GM18505 (cell line): ENCODE results near the gene MPLKIP.
"Not testable (repeated sequence)": the region's sequence is repeated elsewhere in the genome, so short reads cannot be mapped to it uniquely, and the experiment has no call there.

Experiments used
- ATAC-seq: cut with Tn5 transposase; IDR thresholded peaks from one replicate; pipeline ENCODE4 v1.9.1; 2021; ENCODE audit not compliant: unreplicated experiment
- POLR2A ChIP-seq: IDR thresholded peaks from 4 replicates; pipeline ENCODE4 v1.6.1; 2011; ENCODE audit warnings: borderline replicate concordance; ENCODE audit not compliant: insufficient read depth, insufficient read length; ENCODE audit errors: extremely low read depth

MPLKIP gene

DNA sequence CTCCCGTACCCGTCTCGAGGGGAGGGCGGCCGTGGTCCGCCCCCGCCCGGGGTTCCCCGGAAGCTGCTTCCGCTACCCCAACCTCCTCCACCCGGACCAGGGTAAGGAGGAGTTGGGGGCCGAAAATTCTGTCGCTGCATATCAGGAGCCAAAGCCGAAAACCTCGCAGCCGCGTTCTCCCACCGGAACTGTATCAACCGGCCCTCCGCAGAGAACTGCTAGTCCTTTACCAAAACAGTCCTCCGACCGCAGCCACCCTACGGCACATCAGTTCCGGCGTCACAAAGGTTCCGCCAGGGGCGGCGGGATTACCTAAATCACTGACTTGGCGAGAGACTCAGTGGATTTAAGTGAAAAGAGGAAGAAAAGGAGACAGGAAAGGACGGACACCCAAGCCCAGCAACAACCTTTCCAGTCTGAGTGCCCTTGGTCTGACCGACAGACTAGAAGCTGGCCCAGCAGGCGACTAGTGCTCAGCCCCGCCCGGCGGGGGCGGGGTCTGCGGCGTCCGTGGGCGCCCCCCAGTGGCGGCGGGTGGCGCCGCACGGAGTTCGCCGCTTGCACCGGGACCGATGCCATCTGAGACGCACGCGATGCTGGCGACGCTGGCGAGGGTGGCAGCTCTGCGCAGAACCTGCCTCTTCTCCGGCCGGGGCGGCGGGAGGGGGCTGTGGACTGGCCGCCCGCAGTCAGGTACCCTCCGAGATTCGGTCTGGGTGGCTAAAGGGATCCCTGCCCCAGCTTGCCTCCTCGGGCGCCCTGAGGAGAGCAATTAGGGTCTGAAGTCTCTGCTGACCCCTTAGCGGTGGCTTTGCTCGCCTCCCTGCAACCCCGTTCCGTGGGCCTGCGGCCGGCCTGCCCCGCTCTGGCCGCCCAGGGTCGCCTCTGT, at the start of gene MPLKIP, which contains the start of gene SUGCT:
TSS of gene MPLKIP (minus strand) at position 195 of the 889 bp plus-strand sequence. CDS start at position 140, 55 bp downstream.
TSS of gene SUGCT (plus strand) at position 578 of the 889 bp plus-strand sequence.
- ATAC-seq, result peak; percentile 94
- peak; percentile 78 for TF ChIP-seq POLR2A

DNA sequence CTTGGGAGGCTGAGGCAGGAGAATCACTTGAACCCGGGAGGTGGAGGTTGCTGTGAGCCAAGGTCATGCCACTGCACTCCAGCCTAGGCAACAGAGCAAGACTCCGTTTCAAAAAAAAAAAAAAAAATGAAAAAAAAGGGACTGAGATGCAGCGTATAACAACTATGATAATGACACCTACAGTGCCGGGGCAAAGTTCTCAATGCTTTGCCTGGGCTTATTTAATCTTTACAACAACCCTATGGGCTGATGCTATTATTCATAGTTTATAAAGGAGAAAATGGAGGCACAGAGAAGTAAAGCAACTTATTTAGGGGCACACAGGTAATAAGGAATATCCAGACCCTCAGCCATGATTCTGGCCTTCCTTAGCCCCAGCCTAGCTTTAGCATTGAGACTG, 48.0 kb upstream of the MPLKIP start:
- no peak for TF ChIP-seq POLR2A
- ATAC-seq, result no peak

DNA sequence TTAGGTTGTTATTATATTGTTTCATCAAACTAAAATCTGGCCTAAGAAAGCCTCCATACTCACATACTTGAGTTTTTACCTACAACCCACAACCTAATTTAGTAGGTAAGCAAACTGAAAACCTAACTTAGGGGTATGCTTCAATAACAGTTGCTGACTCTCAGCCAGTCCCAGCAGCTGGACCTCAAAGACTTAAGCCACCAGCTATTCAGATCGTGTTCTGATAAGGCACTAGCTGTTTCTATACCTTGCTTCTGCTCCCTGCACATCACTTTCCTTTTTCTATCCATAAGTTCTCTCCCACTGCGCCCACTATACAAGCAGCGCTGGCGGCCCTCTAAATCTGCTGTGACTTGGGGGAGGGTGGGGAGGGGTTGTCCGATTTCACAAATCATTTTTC, 42.6 kb upstream of the MPLKIP start:
- ATAC-seq, result no peak

DNA sequence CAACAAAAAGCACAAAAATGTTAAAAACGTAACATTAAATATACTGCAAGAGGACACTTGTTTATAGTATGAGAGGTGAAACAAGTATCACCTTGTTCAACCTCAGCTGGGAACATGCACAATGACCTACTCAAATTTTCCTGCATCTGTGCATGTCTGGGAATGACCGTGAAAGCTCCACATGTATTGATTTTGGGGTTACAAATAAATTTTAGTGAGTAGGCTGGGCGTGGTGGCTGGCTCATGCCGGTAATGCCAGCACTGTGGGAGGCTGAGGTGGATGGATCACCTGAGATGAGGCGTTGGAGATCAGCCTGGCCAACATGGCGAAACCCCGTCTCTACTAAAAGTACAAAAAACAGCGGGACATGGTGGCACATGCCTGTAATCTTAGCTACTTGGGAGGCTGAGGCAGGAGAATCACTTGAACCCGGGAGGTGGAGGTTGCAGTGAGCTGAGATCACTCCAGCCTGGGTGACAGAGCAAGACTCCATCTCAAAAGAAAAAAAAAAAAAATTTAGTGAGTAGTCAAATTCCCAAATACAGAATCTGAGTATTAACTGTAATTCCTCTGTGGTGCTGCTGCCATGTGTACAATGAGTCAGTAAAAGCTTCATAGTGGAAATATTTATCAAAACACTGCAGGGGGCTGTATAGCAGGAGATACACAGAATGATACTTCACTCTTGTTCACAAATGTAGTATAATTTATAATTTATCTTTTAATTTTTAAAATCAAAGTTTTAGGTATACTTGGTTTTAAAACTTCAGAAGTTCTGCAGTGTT, 41.5 kb upstream of the MPLKIP start:
- ATAC-seq, result no peak
- TF ChIP-seq POLR2A, result no peak

More for the DNA sequence above, 42.6 kb upstream of the MPLKIP start:
- TF ChIP-seq POLR2A, result no peak

DNA sequence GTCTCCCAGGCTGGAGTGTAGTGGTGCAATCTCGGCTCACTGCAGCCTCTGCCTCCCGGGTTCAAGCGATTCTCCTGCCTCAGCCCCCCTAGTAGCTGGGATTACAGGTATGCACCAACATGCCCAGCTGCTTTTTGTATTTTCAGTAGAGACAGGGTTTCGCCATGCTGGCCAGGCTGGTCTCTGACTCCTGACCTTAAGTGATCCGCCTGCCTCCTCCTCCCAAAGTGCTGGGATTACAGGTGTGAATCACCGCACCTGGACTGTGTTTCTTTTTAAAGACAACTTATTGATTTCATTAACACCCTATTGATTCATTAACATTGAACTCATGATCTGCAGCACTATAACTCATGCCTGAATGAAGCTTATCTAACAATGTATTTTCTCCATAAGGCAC, 40.8 kb upstream of the MPLKIP start:
- not testable (repeated sequence) for ATAC-seq

DNA sequence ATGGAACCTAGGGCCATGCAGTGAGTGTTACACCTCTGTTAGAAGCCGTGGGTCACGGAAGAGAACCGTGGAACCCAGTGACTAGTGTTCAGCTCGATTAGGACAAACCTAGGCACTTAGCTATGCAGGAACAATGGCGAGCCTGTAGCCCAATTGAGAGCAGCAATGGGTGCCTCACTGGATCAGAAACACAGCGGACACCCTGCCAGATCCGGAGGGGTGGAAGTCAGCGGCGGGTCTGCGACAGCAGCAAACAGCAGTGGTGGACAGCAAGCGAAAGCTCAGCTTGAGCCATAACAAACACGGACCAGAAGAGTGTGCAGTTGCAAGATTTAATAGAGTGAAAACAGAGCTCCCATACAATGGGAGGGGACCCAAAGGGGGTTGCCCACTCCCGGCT, 38.7 kb upstream of the MPLKIP start:
- not testable (repeated sequence) for ATAC-seq

DNA sequence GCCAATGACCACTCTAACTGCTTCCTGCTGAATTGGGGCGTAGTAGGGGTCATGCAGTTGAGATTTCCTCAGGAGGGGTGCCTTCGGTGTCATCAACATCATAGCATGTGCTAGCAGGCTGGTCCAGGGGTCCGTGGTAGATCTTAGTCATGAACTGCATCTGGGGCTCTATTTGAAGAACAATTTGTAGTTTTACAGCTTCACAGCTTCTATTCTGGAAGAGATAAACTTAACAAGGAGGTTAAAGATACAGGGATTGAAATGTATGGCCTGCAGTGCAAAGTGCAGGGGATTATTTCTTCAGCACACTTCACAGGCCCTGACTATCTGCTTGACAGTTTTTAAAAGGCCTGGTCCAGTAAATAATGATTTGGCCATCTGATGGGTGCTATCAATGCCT, 33.8 kb upstream of the MPLKIP start:
- not testable (repeated sequence) for ATAC-seq

DNA sequence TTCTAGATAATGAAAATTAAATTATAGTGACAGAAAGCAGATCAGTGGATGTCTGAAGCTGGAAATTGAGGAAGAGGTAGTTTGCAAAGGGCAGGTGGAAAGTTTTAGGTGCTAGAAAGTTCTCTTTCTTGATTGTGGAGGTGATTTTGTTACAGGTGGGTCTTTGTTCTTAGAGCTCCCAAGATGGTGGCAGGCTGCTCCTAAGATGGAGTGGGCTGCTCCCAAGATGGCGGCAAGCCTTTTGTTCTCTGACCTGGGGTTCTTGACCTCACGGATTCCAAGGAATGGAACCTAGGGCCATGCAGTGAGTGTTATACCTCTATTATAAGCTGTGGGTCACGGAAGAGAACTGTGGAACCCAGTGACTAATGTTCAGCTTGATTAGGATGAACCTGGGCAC, 32.9 kb upstream of the MPLKIP start:
- no peak for ATAC-seq
- TF ChIP-seq POLR2A, result no peak

DNA sequence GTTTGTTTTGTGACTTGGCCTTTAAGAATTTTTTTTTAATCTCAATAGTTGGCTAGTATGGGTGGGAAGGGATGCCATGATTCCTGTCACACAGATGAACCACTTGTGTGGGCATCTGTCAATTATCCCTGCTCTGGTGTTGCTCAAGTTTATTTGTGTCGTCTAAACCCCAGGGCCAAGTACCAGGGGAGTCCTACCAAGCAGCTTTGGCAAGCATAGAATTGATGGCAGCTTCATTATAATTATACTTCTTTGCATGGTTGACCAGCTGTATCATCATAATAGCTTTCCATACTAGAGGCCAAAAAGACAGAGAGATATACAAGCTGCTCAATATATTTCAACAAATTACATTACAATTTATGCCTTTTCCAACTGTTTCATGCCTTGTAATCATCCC, 30.8 kb upstream of the MPLKIP start:
- TF ChIP-seq POLR2A, result no peak
- no peak for ATAC-seq

DNA sequence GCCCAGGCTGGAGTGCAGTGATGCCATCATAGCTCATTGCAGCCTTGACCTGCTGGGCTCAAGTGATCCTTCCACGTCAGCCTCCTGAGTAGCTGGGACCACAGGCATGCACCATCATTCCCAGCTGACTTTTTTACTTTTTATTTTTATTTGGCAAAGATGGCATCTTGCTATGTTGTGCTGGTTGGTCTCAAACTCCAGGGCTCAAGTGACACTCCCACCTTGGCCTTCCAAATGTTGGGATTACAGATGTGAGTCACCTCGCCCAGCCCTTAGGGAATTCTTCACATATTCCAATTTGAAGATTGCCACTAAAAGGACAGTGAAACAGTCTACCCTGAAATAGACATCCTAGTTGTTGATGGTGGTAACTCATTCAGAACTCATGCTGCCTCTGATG, 28.1 kb upstream of the MPLKIP start:
- no peak for ATAC-seq
- TF ChIP-seq POLR2A, result no peak

DNA sequence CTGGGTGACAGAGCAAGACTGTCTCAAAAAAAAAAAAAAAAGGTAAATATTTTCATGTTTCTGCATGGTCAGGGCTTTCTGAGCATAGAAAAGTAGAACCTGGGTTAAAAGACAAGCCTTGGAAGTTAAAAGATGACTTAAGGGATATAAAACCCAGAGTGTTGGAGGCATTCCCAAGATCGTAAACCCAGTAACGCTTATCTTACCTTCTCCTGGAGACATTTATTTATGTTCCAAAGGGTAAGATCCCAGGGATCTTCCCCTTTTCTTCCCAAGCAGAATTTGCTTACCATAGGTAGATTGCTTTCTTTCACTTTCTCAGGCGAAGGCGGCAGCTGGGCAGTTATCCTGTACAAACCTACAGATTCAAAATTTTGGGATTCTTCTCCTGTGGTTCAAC, 22.6 kb upstream of the MPLKIP start:
- ATAC-seq, result no peak
- TF ChIP-seq POLR2A, result no peak

DNA sequence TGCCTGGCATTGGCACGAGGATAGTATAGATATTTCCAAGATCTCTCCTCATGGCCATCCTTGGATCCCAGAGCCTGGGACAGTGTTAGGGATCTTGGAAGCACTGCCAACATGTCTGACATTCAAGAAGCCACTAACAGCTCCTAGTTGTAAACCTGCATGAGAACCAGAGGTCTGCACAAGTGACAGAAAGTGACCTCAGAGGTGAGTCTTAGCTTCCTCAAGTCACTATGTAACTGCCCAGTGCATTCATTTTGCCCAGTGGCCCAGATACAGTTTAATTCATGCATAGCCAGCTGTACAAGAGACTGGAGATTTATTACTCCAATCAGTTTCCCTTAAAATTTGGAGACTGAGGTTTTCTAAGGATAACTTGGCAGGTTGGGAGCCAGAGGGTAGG, 17.1 kb upstream of the MPLKIP start:
- no peak for ATAC-seq
- no peak for TF ChIP-seq POLR2A

DNA sequence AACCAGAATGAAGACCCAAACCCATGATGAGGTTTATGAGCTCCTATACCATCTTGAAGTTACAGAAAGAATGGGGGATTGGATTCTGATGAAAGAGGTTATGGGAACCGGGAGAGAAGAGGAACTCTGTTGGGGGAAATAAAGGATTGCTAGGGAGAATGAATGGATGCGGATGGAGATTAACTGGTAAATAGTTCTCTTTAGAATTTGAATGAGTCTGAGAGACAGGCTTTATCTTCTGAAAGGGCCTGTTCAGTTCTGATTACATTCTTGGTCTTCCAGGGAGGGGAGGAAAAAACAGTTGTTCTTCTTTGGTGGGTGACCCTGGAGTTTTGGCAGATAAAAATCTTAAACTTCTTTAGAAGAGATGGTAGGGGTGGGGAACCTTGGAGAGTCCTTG, 14.2 kb upstream of the MPLKIP start:
- TF ChIP-seq POLR2A, result no peak
- no peak for ATAC-seq

DNA sequence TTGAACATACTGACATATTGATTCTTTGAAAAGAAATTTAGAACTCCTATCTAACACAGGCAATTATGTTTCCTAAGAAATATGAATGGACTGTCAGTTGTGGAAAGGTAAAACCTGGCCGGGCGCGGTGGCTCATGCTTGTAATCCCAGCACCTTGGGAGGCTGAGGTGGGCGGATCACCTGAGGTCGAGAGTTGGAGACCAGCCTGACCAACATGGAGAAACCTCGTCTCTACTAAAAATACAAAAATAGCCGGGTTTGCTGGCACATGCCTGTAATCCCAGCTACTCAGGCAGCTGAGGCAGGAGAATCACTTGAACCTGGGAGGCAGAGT, 13.8 kb upstream of the MPLKIP start:
- not testable (repeated sequence) for ATAC-seq
